Spinal cord (tissue), 10 donors: Measurements from ENCODE around the gene SPC25. TPM values are rescaled to one million over a fixed set of nuclear protein-coding genes. Genes with fewer than 3 reads are reported as not detected.

ENCODE experiments used
- DNase-seq, 6 donors: peaks; one replicate each; pipeline versions ENCODE4 v3.0.0 to v3.0.0-alpha.2; 2013 to 2015; ENCODE audit warnings: low spot score in 6 of 6, low read depth in 4 of 6
- H3K27ac ChIP-seq: one replicate; pipeline ENCODE4 v1.5.1; 2013; ENCODE audit warnings: low read depth, low read length, control low read depth
- H3K27me3 ChIP-seq: one replicate; pipeline ENCODE4 v1.6.1; 2013; ENCODE audit warnings: low read length; ENCODE audit not compliant: control insufficient read depth, insufficient read depth
- H3K36me3 ChIP-seq: one replicate; pipeline ENCODE4 v1.6.1; 2013; ENCODE audit warnings: low read length; ENCODE audit not compliant: control insufficient read depth, insufficient read depth
- H3K4me1 ChIP-seq: one replicate; pipeline ENCODE4 v1.6.1; 2013; ENCODE audit warnings: low read length; ENCODE audit not compliant: control insufficient read depth, insufficient read depth
- H3K4me3 ChIP-seq: one replicate; pipeline ENCODE4 v1.5.1; 2013; ENCODE audit warnings: low read depth, low read length, control low read depth
- H3K9me3 ChIP-seq: one replicate; pipeline ENCODE4 v1.6.1; 2013; ENCODE audit warnings: low read length; ENCODE audit not compliant: control insufficient read depth, insufficient read depth
- WGBS: methylation state at CpG from one replicate; pipeline ENCODE4 v1.1.5; 2013; ENCODE audit warnings: missing lambda C conversion rate; ENCODE audit not compliant: insufficient coverage; 5-methylcytosine and 5-hydroxymethylcytosine counted together
- polyA plus RNA-seq, 2 donors: library from polyadenylated mRNA; unstranded; fragments of 120-200 nt; gene quantifications; one replicate each; pipeline ENCODE4 v1.2.1, GENCODE V29; 2013; ENCODE audit not compliant: insufficient read length in 2 of 2
- total RNA-seq, 2 donors: library from RNA; depleted of rRNA in 1 of 2; stranded (reverse); fragments of 120-200 nt in 1 of 2; fragments of >200 nt in 1 of 2; gene quantifications; one replicate each; pipeline versions ENCODE4 v1.2.3 to v1.2.4, GENCODE V29; 2013 to 2014
- donor health status: healthy.

The SPC25 gene
- total and polyA plus RNA-seq, 4 donors, result 6.9 to 10.4 (median 9.8) TPM

- no peak for DNase-seq
- H3K4me3 ChIP-seq, result no peak overlapping the region
- H3K4me1 ChIP-seq, result no peaks in the 10 kb centered on the region
- H3K27ac ChIP-seq, result no peak overlapping the region
- H3K9me3 ChIP-seq, result no peaks in the 10 kb centered on the region
- H3K27me3 ChIP-seq, result no peaks in the 10 kb centered on the region
- 100% methylated on average over 3 of the region's 3 CpGs for WGBS
- H3K36me3 ChIP-seq, result no peaks in the 10 kb centered on the region
Measured at GRCh38 chr2:168904358-168904757, 14.1 kb upstream of the SPC25 start.

- Histone ChIP-seq H3K4me3 (no peak overlapping the region), H3K27me3 (no peaks in the 10 kb centered on the region), H3K4me1 (no peaks in the 10 kb centered on the region), H3K27ac (no peak overlapping the region), H3K9me3 (no peaks in the 10 kb centered on the region), H3K36me3 (no peaks in the 10 kb centered on the region)
- WGBS, result no CpG with 5 or more reads among the region's 2 CpGs
- DNase-seq, result no peak
Measured at GRCh38 chr2:168903888-168904287, 13.7 kb upstream of the SPC25 start.

DNA sequence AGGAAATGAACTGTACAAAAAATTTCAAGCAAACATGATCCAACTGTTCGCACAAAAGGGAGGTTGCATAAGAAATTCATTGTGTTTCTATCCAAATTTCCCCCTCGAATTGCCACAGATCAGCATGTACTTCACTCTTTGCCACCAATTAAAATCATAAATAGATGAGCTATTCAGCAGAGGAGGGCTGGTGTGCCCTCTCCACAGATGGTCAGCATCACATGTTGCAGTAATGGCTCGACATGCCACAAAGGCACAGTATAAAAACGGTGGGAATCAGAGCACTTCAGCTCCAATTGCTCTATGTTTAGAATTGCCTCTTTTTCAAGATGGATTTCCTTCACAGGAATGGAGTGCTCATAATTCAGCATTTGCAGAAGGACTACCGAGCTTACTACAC, 10.8 kb upstream of the SPC25 start, which contains the start of gene G6PC2:
Gene G6PC2 (plus strand): TSS at position 289 of the 400 bp plus-strand sequence. CDS start 41 bp downstream, at position 330.
- peak in 2 of 6 donors; percentile 20 to 65 for DNase-seq
- H3K4me1 ChIP-seq, result no peaks in the 10 kb centered on the region
- 34% methylated on average over 2 of the region's 5 CpGs for WGBS
- H3K27me3 ChIP-seq, result no peaks in the 10 kb centered on the region
- H3K4me3 ChIP-seq, result no peak within 1 kb of the TSS
- no peaks in the 10 kb centered on the region for H3K36me3 ChIP-seq
- no peaks in the 10 kb centered on the region for H3K9me3 ChIP-seq
- no peak within 1 kb of the TSS for H3K27ac ChIP-seq

DNA sequence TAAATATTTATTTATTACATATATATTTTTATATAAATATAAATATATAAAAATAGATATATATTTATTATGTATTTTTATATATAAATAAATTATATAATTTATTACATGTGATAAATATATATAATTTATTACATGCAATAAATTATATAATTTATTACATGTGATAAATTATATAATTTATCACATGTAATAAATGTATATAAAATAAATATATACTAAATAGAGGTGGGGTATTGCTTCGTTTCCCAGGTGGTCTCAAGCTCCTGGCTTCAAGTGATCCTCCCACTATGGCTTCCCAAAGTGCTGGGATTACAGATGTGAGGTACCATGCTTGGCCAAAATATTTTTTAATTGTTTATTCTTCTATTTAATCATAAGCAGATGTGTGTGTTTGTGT, 7.2 kb upstream of the SPC25 start:
- no CpG with 5 or more reads among the region's 1 CpG for WGBS
- Histone ChIP-seq H3K27ac (no peak overlapping the region), H3K27me3 (no peaks in the 10 kb centered on the region), H3K9me3 (no peaks in the 10 kb centered on the region), H3K4me1 (no peaks in the 10 kb centered on the region), H3K4me3 (no peak overlapping the region), H3K36me3 (no peaks in the 10 kb centered on the region)
- DNase-seq, result no peak

DNA sequence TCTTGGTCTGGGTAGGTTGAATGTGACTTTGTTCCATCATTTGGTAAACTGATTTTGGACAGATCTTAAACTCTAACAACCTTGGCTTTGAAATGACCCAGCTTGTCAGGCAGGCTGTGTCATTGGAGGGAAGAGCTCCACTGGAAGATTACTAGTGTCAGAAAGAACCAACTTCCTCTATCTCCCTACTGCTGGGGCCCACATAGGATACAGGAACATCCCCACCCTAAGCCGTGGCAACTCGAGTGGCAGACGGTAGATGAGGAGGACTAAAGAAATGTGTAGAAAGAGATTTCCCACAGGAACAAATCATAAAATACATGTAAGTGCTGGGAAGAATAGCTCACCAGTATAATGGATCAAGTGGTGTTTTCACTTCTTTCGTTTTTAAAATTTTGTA, 6.6 kb upstream of the SPC25 start:
- H3K9me3 ChIP-seq, result no peaks in the 10 kb centered on the region
- no peaks in the 10 kb centered on the region for H3K4me1 ChIP-seq
- no peak overlapping the region for H3K4me3 ChIP-seq
- no CpG with 5 or more reads among the region's 4 CpGs for WGBS
- no peaks in the 10 kb centered on the region for H3K36me3 ChIP-seq
- no peaks in the 10 kb centered on the region for H3K27me3 ChIP-seq
- no peak overlapping the region for H3K27ac ChIP-seq
- no peak for DNase-seq

DNA sequence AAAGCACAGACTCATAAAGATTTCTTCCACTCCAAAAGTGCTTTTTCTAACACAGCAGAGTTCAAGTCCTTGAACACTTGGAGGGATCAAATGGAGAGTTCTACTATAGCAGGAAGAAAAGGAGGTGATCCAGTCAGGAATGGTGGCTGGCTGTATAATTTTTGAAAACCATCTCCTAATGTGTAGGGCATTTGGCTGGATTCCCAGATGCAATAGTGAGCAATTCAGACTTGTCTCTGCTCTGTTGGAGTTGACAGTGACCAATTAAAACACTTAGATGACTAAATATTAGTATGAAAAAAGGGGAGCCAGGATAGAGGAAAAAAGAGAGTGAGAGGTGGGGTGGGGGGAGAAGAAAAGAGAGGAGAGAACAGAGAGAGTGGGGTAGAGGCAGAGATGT, 5.5 kb upstream of the SPC25 start:
- H3K36me3 ChIP-seq, result no peaks in the 10 kb centered on the region
- no peaks in the 10 kb centered on the region for H3K9me3 ChIP-seq
- DNase-seq, result no peak
- H3K4me1 ChIP-seq, result no peaks in the 10 kb centered on the region
- no peak overlapping the region for H3K4me3 ChIP-seq
- H3K27ac ChIP-seq, result no peak overlapping the region
- no peaks in the 10 kb centered on the region for H3K27me3 ChIP-seq

DNA sequence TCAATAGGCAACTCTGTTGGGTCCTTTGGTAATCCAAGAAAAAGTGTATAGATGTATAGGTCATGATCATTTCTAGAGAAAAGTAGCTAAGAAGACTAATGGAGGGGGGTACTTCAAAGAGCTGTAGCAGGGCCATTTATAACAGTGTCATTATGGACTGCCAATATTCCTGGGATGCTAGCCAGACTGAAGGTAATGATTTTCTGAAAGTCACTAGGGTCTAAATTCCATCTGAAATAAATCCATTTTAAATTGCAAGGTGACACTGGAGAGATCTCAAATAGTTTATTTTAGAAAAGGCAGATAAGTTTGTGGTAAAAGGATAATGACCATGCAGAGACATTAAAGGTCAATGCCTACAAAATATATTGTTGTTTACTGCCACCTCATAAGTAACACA, 4.5 kb upstream of the SPC25 start:
- H3K27ac ChIP-seq, result no peak overlapping the region
- H3K4me1 ChIP-seq, result peaks cover 4% of the 10 kb centered on the region
- no peaks in the 10 kb centered on the region for H3K9me3 ChIP-seq
- H3K4me3 ChIP-seq, result no peak overlapping the region
- peak in 1 of 6 donors; percentile 38 for DNase-seq
- H3K27me3 ChIP-seq, result no peaks in the 10 kb centered on the region
- no peaks in the 10 kb centered on the region for H3K36me3 ChIP-seq

- H3K27me3 ChIP-seq, result no peaks in the 10 kb centered on the region
- no peak overlapping the region for H3K4me3 ChIP-seq
- no CpG with 5 or more reads among the region's 1 CpG for WGBS
- peaks cover 4% of the 10 kb centered on the region for H3K4me1 ChIP-seq
- H3K36me3 ChIP-seq, result no peaks in the 10 kb centered on the region
- no peak for DNase-seq
- H3K9me3 ChIP-seq, result no peaks in the 10 kb centered on the region
- no peak overlapping the region for H3K27ac ChIP-seq
Measured at GRCh38 chr2:168894101-168894500, 3.9 kb upstream of the SPC25 start.

- Histone ChIP-seq H3K27me3 (no peaks in the 10 kb centered on the region), H3K4me1 (peaks cover 4% of the 10 kb centered on the region), H3K9me3 (no peaks in the 10 kb centered on the region), H3K4me3 (no peak overlapping the region), H3K36me3 (peaks cover 3% of the 10 kb centered on the region), H3K27ac (no peak overlapping the region)
- WGBS, result no CpG with 5 or more reads among the region's 3 CpGs
- DNase-seq, result no peak
Measured at GRCh38 chr2:168892327-168892726, 2.1 kb upstream of the SPC25 start.

DNA sequence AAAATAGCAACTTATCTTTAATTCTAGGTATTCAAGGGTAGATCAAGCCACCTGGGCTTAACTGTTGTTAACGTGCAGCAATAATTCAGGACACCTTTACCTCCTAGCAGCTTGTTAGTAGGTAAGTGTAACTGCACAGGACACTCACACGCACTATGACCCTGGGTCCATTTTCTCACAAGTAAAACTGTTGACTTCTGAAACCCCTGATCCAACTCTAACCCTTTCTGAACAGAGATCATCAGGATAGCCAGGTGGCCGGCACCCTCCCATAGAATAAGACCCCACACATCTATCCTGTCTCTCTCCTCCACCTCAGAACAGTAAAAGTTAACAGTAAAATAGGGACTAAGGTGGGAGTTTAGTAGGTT, 610 bp downstream of the SPC25 start:
- Histone ChIP-seq H3K27me3 (no peaks in the 10 kb centered on the region), H3K36me3 (peaks cover 3% of the 10 kb centered on the region), H3K27ac (no peak overlapping the region), H3K9me3 (no peaks in the 10 kb centered on the region), H3K4me3 (peak overlapping the region; percentile 79), H3K4me1 (peaks cover 4% of the 10 kb centered on the region)
- no CpG with 5 or more reads among the region's 3 CpGs for WGBS
- DNase-seq, result no peak
